ENCODE measurements around the gene PITX1.

PITX1 gene

DNA sequence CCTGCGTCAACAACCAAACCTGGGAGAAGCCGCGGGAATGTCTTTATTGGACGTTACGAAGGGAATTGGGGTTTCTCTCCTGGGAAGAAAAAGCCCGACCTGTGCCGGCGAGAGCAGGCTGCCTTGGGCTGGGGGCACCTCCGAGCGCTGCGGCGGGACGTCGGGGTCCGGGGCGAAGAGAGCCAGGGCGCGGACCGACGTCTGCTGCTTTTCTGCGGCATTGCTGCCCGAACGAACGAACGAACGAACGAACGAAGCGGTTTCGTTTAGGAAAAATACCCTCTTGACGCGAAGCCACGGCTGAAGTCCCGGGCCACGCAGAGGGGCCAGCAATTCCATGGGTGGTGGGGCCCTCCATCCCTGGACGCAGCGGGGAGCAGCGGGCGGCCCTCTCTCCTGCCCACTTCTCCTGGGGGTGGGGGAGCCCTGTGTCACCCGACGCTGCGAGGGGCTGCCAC, 4.8 kb upstream of the PITX1 start:
- H3K27ac ChIP-seq (ENCODE audit: insufficient read depth in 1 of 2, low read depth in 1 of 2, low read length in 2 of 2, poor library complexity in 1 of 2, severe bottlenecking in 2 of 2) = no peak overlapping the region
- H3K36me3 ChIP-seq (ENCODE audit: control insufficient read depth in 4 of 4, insufficient read depth in 4 of 4, low read length in 3 of 4) = no peaks in the 10 kb centered on the region
- WGBS (ENCODE audit: insufficient coverage) = 4% methylated on average over 39 of the region's 42 CpGs
- POLR2A ChIA-PET = no interaction called here
- peaks cover 4 to 97% (median 70%) of the 10 kb centered on the region in 5 experiments for H3K27me3 ChIP-seq (replicated peaks in 2 of 5; ENCODE audit: control insufficient read depth in 4 of 5, insufficient read depth in 5 of 5, low read length in 4 of 5)
- H3K4me3 ChIP-seq (ENCODE audit: control insufficient read depth in 1 of 7, extremely low read depth in 1 of 7, insufficient read depth in 4 of 7, low read depth in 2 of 7, low read length in 6 of 7) = peak overlapping the region in 2 of 7 experiments; percentile 4 to 19
- H3K9me3 ChIP-seq (ENCODE audit: control extremely low read depth in 1 of 5, control insufficient read depth in 4 of 5, insufficient read depth in 2 of 5, low read depth in 1 of 5, low read length in 4 of 5) = no peaks in the 10 kb centered on the region
- CTCF ChIA-PET = no interaction called here
- peaks cover 0 to 26% (median 13%) of the 10 kb centered on the region in 4 experiments for H3K4me1 ChIP-seq (ENCODE audit: control extremely low read depth in 1 of 4, control insufficient read depth in 4 of 4, insufficient read depth in 4 of 4, low read length in 3 of 4)
- peak in 2 of 3 donors; percentile 40 to 43 for DNase-seq

- H3K27ac ChIP-seq (ENCODE audit: insufficient read depth in 1 of 2, low read depth in 1 of 2, low read length in 2 of 2, poor library complexity in 1 of 2, severe bottlenecking in 2 of 2) = no peak overlapping the region
- 13% methylated on average over 14 of the region's 20 CpGs for WGBS (ENCODE audit: insufficient coverage)
- no peak overlapping the region for H3K4me3 ChIP-seq (ENCODE audit: control insufficient read depth in 1 of 7, extremely low read depth in 1 of 7, insufficient read depth in 4 of 7, low read depth in 2 of 7, low read length in 6 of 7)
- CTCF ChIA-PET = no interaction called here
- POLR2A ChIA-PET = no interaction called here
- no peak for DNase-seq
- no peaks in the 10 kb centered on the region for H3K36me3 ChIP-seq (ENCODE audit: control insufficient read depth in 4 of 4, insufficient read depth in 4 of 4, low read length in 3 of 4)
- no peaks in the 10 kb centered on the region for H3K9me3 ChIP-seq (ENCODE audit: control extremely low read depth in 1 of 5, control insufficient read depth in 4 of 5, insufficient read depth in 2 of 5, low read depth in 1 of 5, low read length in 4 of 5)
- H3K4me1 ChIP-seq (ENCODE audit: control extremely low read depth in 1 of 4, control insufficient read depth in 4 of 4, insufficient read depth in 4 of 4, low read length in 3 of 4) = peaks cover 0 to 31% (median 19%) of the 10 kb centered on the region in 4 experiments
- H3K27me3 ChIP-seq (replicated peaks in 2 of 5; ENCODE audit: control insufficient read depth in 4 of 5, insufficient read depth in 5 of 5, low read length in 4 of 5) = peaks cover 4 to 97% (median 68%) of the 10 kb centered on the region in 5 experiments
Observed at GRCh38 chr5:135038205-135038812, 4.3 kb upstream of the PITX1 start.

DNA sequence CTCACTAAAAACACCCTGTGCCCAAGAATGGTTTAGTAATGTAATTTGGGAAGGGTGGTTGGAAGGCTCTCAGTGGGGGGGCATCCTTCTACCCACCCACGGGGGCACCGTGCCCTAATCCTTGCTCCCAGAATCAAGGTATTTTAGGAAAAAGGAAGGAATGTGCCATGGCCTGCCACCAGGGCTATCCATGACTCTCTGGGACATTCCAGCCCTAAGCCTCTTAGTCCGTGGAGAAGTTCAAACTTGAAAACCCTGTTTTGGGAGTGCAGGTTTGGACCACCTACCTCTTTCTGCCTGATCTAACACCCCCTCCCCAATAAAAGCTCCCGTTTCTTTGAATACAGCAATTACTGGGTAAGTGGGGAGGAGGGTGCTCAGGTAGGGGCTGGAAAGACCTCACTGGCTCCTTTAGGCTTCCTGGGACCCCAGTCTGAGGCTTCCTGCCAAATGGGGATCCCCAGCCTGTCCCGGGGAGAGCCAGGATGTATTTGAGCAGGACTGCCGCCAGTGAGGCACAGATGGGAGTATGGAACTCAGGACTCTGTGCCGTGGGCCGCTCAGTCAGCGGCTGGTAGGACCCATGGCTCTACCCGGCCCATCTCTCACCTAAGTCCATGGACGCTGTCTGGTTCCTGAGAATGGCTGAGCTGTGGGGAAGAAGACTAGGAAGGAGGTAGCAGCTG, 3.6 kb upstream of the PITX1 start:
- ChIA-PET POLR2A (no interaction called here), CTCF (no interaction called here)
- peaks cover 0 to 97% (median 67%) of the 10 kb centered on the region in 5 experiments for H3K27me3 ChIP-seq (replicated peaks in 2 of 5; ENCODE audit: control insufficient read depth in 4 of 5, insufficient read depth in 5 of 5, low read length in 4 of 5)
- no peak for DNase-seq
- H3K4me3 ChIP-seq (ENCODE audit: control insufficient read depth in 1 of 7, extremely low read depth in 1 of 7, insufficient read depth in 4 of 7, low read depth in 2 of 7, low read length in 6 of 7) = no peak overlapping the region
- no peaks in the 10 kb centered on the region for H3K36me3 ChIP-seq (ENCODE audit: control insufficient read depth in 4 of 4, insufficient read depth in 4 of 4, low read length in 3 of 4)
- no peaks in the 10 kb centered on the region for H3K9me3 ChIP-seq (ENCODE audit: control extremely low read depth in 1 of 5, control insufficient read depth in 4 of 5, insufficient read depth in 2 of 5, low read depth in 1 of 5, low read length in 4 of 5)
- 4% methylated on average over 9 of the region's 11 CpGs for WGBS (ENCODE audit: insufficient coverage)
- H3K4me1 ChIP-seq (ENCODE audit: control extremely low read depth in 1 of 4, control insufficient read depth in 4 of 4, insufficient read depth in 4 of 4, low read length in 3 of 4) = peaks cover 0 to 37% (median 23%) of the 10 kb centered on the region in 4 experiments
- H3K27ac ChIP-seq (ENCODE audit: insufficient read depth in 1 of 2, low read depth in 1 of 2, low read length in 2 of 2, poor library complexity in 1 of 2, severe bottlenecking in 2 of 2) = no peak overlapping the region

- H3K4me3 ChIP-seq (ENCODE audit: control insufficient read depth in 1 of 7, extremely low read depth in 1 of 7, insufficient read depth in 4 of 7, low read depth in 2 of 7, low read length in 6 of 7) = no peak overlapping the region
- ChIA-PET POLR2A (no interaction called here), CTCF (no interaction called here)
- 81% methylated on average over 2 of the region's 4 CpGs for WGBS (ENCODE audit: insufficient coverage)
- no peaks in the 10 kb centered on the region for H3K36me3 ChIP-seq (ENCODE audit: control insufficient read depth in 4 of 4, insufficient read depth in 4 of 4, low read length in 3 of 4)
- peaks cover 0 to 38% (median 24%) of the 10 kb centered on the region in 4 experiments for H3K4me1 ChIP-seq (ENCODE audit: control extremely low read depth in 1 of 4, control insufficient read depth in 4 of 4, insufficient read depth in 4 of 4, low read length in 3 of 4)
- no peak for DNase-seq
- no peak overlapping the region for H3K27ac ChIP-seq (ENCODE audit: insufficient read depth in 1 of 2, low read depth in 1 of 2, low read length in 2 of 2, poor library complexity in 1 of 2, severe bottlenecking in 2 of 2)
- no peaks in the 10 kb centered on the region for H3K9me3 ChIP-seq (ENCODE audit: control extremely low read depth in 1 of 5, control insufficient read depth in 4 of 5, insufficient read depth in 2 of 5, low read depth in 1 of 5, low read length in 4 of 5)
- peaks cover 11 to 96% (median 66%) of the 10 kb centered on the region in 5 experiments for H3K27me3 ChIP-seq (replicated peaks in 2 of 5; ENCODE audit: control insufficient read depth in 4 of 5, insufficient read depth in 5 of 5, low read length in 4 of 5)
Observed at GRCh38 chr5:135036405-135036804, 2.4 kb upstream of the PITX1 start.

DNA sequence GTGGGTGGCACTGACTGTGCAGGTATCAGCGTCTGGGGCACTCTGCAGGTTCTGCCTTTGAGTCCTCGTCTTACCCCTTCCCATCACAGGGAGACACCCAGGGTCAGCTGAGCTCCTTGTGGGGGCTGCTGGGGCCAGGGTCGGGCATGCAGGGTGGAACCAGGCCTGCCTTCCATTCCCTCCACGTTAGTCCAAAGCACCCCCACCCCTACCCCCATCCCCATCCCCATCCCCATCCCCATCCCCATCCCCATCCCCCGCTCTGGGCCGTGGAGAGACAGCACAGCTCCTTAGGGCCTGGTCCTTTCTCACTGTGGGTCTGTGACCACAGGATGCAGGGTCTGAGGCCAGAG, 1.6 kb upstream of the PITX1 start:
- Histone ChIP-seq H3K9me3 (ENCODE audit: control extremely low read depth in 1 of 5, control insufficient read depth in 4 of 5, insufficient read depth in 2 of 5, low read depth in 1 of 5, low read length in 4 of 5) (no peaks in the 10 kb centered on the region), H3K4me1 (ENCODE audit: control extremely low read depth in 1 of 4, control insufficient read depth in 4 of 4, insufficient read depth in 4 of 4, low read length in 3 of 4) (peaks cover 0 to 43% (median 28%) of the 10 kb centered on the region in 4 experiments), H3K27ac (ENCODE audit: insufficient read depth in 1 of 2, low read depth in 1 of 2, low read length in 2 of 2, poor library complexity in 1 of 2, severe bottlenecking in 2 of 2) (peak overlapping the region in 1 of 2 experiments; percentile 56), H3K27me3 (replicated peaks in 2 of 5; ENCODE audit: control insufficient read depth in 4 of 5, insufficient read depth in 5 of 5, low read length in 4 of 5) (peaks cover 15 to 96% (median 71%) of the 10 kb centered on the region in 5 experiments), H3K4me3 (ENCODE audit: control insufficient read depth in 1 of 7, extremely low read depth in 1 of 7, insufficient read depth in 4 of 7, low read depth in 2 of 7, low read length in 6 of 7) (no peak overlapping the region), H3K36me3 (ENCODE audit: control insufficient read depth in 4 of 4, insufficient read depth in 4 of 4, low read length in 3 of 4) (no peaks in the 10 kb centered on the region)
- DNase-seq = no peak
- WGBS (ENCODE audit: insufficient coverage) = 68% methylated on average over 2 of the region's 6 CpGs
- CTCF ChIA-PET = interaction anchor here (1.2 kb wide), 1 partner anchor 177 kb away, joined by 3 read pairs; no protein-coding TSS in a partner anchor
- POLR2A ChIA-PET = no interaction called here

- H3K4me1 ChIP-seq (ENCODE audit: control extremely low read depth in 1 of 4, control insufficient read depth in 4 of 4, insufficient read depth in 4 of 4, low read length in 3 of 4) = peaks cover 0 to 44% (median 27%) of the 10 kb centered on the region in 4 experiments
- CTCF ChIA-PET = interaction anchor here (1.2 kb wide), 1 partner anchor 177 kb away, joined by 3 read pairs; no protein-coding TSS in a partner anchor
- H3K36me3 ChIP-seq (ENCODE audit: control insufficient read depth in 4 of 4, insufficient read depth in 4 of 4, low read length in 3 of 4) = no peaks in the 10 kb centered on the region
- no peak for DNase-seq
- WGBS (ENCODE audit: insufficient coverage) = 69% methylated on average over 10 of the region's 14 CpGs
- no peaks in the 10 kb centered on the region for H3K9me3 ChIP-seq (ENCODE audit: control extremely low read depth in 1 of 5, control insufficient read depth in 4 of 5, insufficient read depth in 2 of 5, low read depth in 1 of 5, low read length in 4 of 5)
- H3K27ac ChIP-seq (ENCODE audit: insufficient read depth in 1 of 2, low read depth in 1 of 2, low read length in 2 of 2, poor library complexity in 1 of 2, severe bottlenecking in 2 of 2) = peak overlapping the region in 1 of 2 experiments; percentile 56
- peaks cover 21 to 96% (median 71%) of the 10 kb centered on the region in 5 experiments for H3K27me3 ChIP-seq (replicated peaks in 2 of 5; ENCODE audit: control insufficient read depth in 4 of 5, insufficient read depth in 5 of 5, low read length in 4 of 5)
- POLR2A ChIA-PET = no interaction called here
- no peak overlapping the region for H3K4me3 ChIP-seq (ENCODE audit: control insufficient read depth in 1 of 7, extremely low read depth in 1 of 7, insufficient read depth in 4 of 7, low read depth in 2 of 7, low read length in 6 of 7)
Observed at GRCh38 chr5:135034963-135035677, 1.1 kb upstream of the PITX1 start.

All from common myeloid progenitor, CD34-positive (primary cell).